Thyroid gland (tissue), 4 donors: ENCODE results near the gene ZNF518A. TPM values are rescaled to one million over a fixed set of nuclear protein-coding genes. Genes with fewer than 3 reads are reported as not detected.

ENCODE experiments used
- DNase-seq, 2 donors: peaks; one replicate each; pipeline ENCODE4 v3.0.0-alpha.2; 2019
- H3K27ac ChIP-seq, 3 donors: fragments of 200-600 bp; sonication (generic); 1 replicate in 2 of 3; 2 replicates in 1 of 3; pipeline ENCODE4 v1.5.1; 2016 to 2019; ENCODE audit warnings: mild to moderate bottlenecking in 1 of 3, moderate library complexity in 1 of 3
- H3K27me3 ChIP-seq: fragments of 200-600 bp; sonication (generic); one replicate; pipeline ENCODE4 v1.5.1; 2019
- H3K36me3 ChIP-seq, 2 donors: fragments of 200-600 bp; sonication (generic); one replicate each; pipeline ENCODE4 v1.5.1; 2016 to 2019
- H3K4me1 ChIP-seq, 2 donors: fragments of 200-600 bp; sonication (generic); one replicate each; pipeline ENCODE4 v1.5.1; 2017 to 2019
- H3K4me3 ChIP-seq, 3 donors: fragments of 200-600 bp; sonication (generic); replicated peaks in 1 of 3; 1 replicate in 2 of 3; 2 replicates in 1 of 3; pipeline ENCODE4 v1.5.1; 2016; ENCODE audit warnings: mild to moderate bottlenecking in 1 of 3
- H3K9me3 ChIP-seq: fragments of 200-600 bp; sonication (generic); one replicate; pipeline ENCODE4 v1.5.1; 2017
- POLR2A ChIP-seq, 2 donors: fragments of 450-650 bp; IDR thresholded peaks; one replicate each; pipeline ENCODE4 v1.6.1; 2017; ENCODE audit warnings: antibody characterized with exemption in 2 of 2, mild to moderate bottlenecking in 2 of 2, moderate library complexity in 1 of 2
- WGBS, 2 donors: methylation state at CpG; one replicate each; pipeline ENCODE4 v1.1.5; 2017; 5-methylcytosine and 5-hydroxymethylcytosine counted together
- intact Hi-C: fragments of 100-400 bp; cut with DNase I; formaldehyde crosslinking; loops from one replicate; pipeline ENCODE4 v1.15.1; 2023
- total RNA-seq, 4 donors: library from RNA; depleted of rRNA; stranded (reverse); fragments of >200 nt; gene quantifications; one replicate each; pipeline ENCODE4 v1.2.3, GENCODE V29; 2016
- TF ChIP-seq, protein P1 (sequence below), 6 experiments: fragments of 200-600 bp in 3 of 6; fragments of 450-650 bp in 3 of 6; sonication (generic) in 3 of 6; IDR thresholded peaks; one replicate each; pipeline ENCODE4 v1.5.1; 2016 to 2019; ENCODE audit warnings: antibody characterized with exemption in 6 of 6, mild to moderate bottlenecking in 2 of 6, inconsistent platforms in 1 of 6, moderate library complexity in 1 of 6

The ZNF518A gene
- total RNA-seq, 4 donors from 2014 or later: 31.1 to 43.5 (median 35.5) TPM

DNA sequence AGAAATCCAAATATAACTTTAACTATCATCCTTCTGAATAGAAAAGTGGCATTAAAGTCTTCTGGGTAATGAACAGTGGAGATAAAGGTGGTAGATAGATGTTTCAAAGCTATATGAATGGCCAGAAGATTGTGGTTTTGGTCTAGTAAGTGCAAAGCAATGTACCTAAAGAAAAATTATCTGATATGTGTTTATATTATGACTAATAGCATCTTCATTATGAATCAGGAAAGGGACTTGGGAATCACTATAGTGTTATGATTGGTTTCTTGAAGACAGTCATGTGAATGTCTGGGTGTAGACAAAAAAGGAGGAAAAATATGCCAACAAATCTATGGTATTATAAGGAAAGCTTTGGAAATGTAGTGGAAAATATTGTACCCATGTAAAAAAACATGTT, 3.0 kb downstream of the ZNF518A start:
- no peak for DNase-seq
- no peak overlapping the region for H3K27ac ChIP-seq
- H3K4me1 ChIP-seq: peaks cover 7 to 8% of the 10 kb centered on the region in 2 donors
- peaks cover 0 to 22% of the 10 kb centered on the region in 2 donors for H3K36me3 ChIP-seq
- H3K27me3 ChIP-seq: no peaks in the 10 kb centered on the region
- no peak overlapping the region for H3K4me3 ChIP-seq
- no peaks in the 10 kb centered on the region for H3K9me3 ChIP-seq
- intact Hi-C loops: no loop called here
- TF ChIP-seq, protein P1, sequence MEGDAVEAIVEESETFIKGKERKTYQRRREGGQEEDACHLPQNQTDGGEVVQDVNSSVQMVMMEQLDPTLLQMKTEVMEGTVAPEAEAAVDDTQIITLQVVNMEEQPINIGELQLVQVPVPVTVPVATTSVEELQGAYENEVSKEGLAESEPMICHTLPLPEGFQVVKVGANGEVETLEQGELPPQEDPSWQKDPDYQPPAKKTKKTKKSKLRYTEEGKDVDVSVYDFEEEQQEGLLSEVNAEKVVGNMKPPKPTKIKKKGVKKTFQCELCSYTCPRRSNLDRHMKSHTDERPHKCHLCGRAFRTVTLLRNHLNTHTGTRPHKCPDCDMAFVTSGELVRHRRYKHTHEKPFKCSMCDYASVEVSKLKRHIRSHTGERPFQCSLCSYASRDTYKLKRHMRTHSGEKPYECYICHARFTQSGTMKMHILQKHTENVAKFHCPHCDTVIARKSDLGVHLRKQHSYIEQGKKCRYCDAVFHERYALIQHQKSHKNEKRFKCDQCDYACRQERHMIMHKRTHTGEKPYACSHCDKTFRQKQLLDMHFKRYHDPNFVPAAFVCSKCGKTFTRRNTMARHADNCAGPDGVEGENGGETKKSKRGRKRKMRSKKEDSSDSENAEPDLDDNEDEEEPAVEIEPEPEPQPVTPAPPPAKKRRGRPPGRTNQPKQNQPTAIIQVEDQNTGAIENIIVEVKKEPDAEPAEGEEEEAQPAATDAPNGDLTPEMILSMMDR (IDR thresholded peaks at IDR 0.05): no peak
- no peak for TF ChIP-seq POLR2A (IDR thresholded peaks at IDR 0.05)

DNA sequence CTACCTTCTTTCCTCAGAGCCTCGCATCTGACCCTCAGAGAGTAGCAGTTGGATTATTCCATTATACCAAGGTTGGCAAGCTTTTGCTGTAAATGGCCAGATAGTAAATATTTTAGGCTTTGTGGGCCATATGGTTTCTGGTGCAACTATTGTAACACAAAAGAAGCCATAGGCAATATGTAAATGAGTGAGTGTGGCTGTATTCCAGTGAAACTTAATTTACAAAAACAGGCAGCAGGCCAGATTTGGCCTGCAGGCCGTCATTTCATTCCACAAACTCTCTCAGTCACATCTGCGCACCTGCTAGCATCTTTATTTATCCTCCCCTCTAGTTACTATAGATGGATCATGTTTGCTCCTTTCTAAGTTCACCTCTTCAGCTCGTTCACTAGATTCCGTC, 6.7 kb downstream of the ZNF518A start:
- Histone ChIP-seq H3K27me3 (no peaks in the 10 kb centered on the region), H3K4me3 (no peak overlapping the region), H3K27ac (no peak overlapping the region), H3K36me3 (peaks cover 0 to 22% of the 10 kb centered on the region in 2 donors), H3K4me1 (no peaks in the 10 kb centered on the region), H3K9me3 (no peaks in the 10 kb centered on the region)
- TF ChIP-seq, protein P1 (IDR thresholded peaks at IDR 0.05): no peak
- TF ChIP-seq POLR2A (IDR thresholded peaks at IDR 0.05): no peak
- WGBS, 2 donors: 95 to 97% methylated on average over 5 of the region's 5 CpGs
- DNase-seq: no peak
- intact Hi-C loops: no loop called here

GRCh38 chr10:96137567-96137966, 7.5 kb downstream of the ZNF518A start:
- Histone ChIP-seq H3K27me3 (no peaks in the 10 kb centered on the region), H3K36me3 (peaks cover 0 to 22% of the 10 kb centered on the region in 2 donors), H3K4me3 (no peak overlapping the region), H3K4me1 (no peaks in the 10 kb centered on the region), H3K9me3 (no peaks in the 10 kb centered on the region), H3K27ac (no peak overlapping the region)
- WGBS, 2 donors: 96 to 100% methylated on average over 2 of the region's 2 CpGs
- TF ChIP-seq POLR2A (IDR thresholded peaks at IDR 0.05): no peak
- TF ChIP-seq, protein P1 (IDR thresholded peaks at IDR 0.05): no peak
- intact Hi-C loops: no loop called here
- DNase-seq: no peak

DNA sequence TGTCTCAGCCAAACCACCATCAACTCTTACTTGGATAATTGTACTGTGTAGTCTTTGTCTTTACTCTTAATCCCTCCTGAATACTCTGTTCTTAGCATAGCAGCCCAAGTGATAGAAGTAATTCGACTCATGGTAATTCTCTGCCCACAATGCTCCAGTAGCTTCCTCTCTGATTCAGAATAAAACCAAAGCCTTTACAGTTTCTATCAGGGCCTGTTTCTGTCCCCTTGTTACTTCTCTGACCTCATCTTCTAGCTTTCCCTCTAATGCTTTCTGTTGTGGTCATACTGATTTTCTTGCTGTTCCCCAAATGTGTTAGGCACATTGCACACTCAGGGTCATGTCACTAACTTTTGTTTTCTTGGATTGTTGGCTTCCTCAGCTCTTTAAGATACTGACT, 8.0 kb downstream of the ZNF518A start:
- no peaks in the 10 kb centered on the region for H3K9me3 ChIP-seq
- H3K4me1 ChIP-seq: no peaks in the 10 kb centered on the region
- no peak overlapping the region for H3K27ac ChIP-seq
- peaks cover 4 to 27% of the 10 kb centered on the region in 2 donors for H3K36me3 ChIP-seq
- TF ChIP-seq, protein P1 (IDR thresholded peaks at IDR 0.05): no peak
- no peak for TF ChIP-seq POLR2A (IDR thresholded peaks at IDR 0.05)
- H3K27me3 ChIP-seq: no peaks in the 10 kb centered on the region
- no peak for DNase-seq
- intact Hi-C loops: no loop called here
- WGBS, 2 donors: 95 to 97% methylated on average over 1 of the region's 1 CpG
- H3K4me3 ChIP-seq: no peak overlapping the region

DNA sequence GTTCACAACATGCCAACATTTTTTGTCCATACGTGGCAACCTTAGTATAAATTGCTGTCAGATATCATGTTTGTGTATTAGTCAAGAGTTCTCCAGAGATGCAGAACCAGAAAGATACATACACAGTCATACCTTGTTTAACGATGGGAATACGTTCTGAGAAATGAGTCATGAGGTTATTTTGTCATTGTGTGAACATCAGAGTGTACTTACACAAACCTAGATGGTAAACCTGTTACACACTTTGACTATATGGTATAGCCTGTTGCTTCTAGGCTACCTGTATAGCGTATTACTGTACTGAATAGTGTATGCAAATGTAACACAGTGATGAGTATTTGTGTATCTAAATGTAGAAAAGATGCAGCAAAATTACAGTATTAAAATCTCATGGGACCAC, 22.3 kb downstream of the ZNF518A start:
- intact Hi-C loops: no loop called here
- H3K4me1 ChIP-seq: no peaks in the 10 kb centered on the region
- H3K9me3 ChIP-seq: no peaks in the 10 kb centered on the region
- DNase-seq: no peak
- H3K27me3 ChIP-seq: no peaks in the 10 kb centered on the region
- H3K27ac ChIP-seq: no peak overlapping the region
- no peak overlapping the region for H3K4me3 ChIP-seq
- 93 to 96% methylated on average over 4 of the region's 4 CpGs for WGBS, 2 donors
- TF ChIP-seq POLR2A (IDR thresholded peaks at IDR 0.05): no peak
- TF ChIP-seq, protein P1 (IDR thresholded peaks at IDR 0.05): no peak
- H3K36me3 ChIP-seq: peaks cover 29 to 32% of the 10 kb centered on the region in 2 donors
